ENCODE results near the gene LRRC8B.

- no peak for TF ChIP-seq CTCF (IDR thresholded peaks at IDR 0.05; ENCODE audit: borderline replicate concordance, extremely low read depth, low read length, poor library complexity, severe bottlenecking)
- no peak for TF ChIP-seq EZH2 (IDR thresholded peaks at IDR 0.05; ENCODE audit: borderline replicate concordance, low read depth, low read length, severe bottlenecking)
These were observed 32.3 kb downstream of the LRRC8B start for GRCh38 chr1:89556726-89557444.

Measured in DND-41 (cell line).